Adrenal gland (tissue), 5 donors: ENCODE results near the gene ANK3.

Experiments
- CTCF ChIP-seq, 6 experiments: fragments of 450-650 bp in 4 of 6; fragments of 200-600 bp in 2 of 6; sonication (generic) in 1 of 6; IDR thresholded peaks; 1 replicate in 5 of 6; 2 replicates in 1 of 6; pipeline versions ENCODE4 v1.5.1 to v1.8.0; 2016 to 2021; ENCODE audit warnings: antibody characterized with exemption in 6 of 6, mild to moderate bottlenecking in 2 of 6, moderate library complexity in 1 of 6
- POLR2A ChIP-seq, 2 donors: fragments of 450-650 bp; IDR thresholded peaks; one replicate each; pipeline ENCODE4 v1.6.1; 2017; ENCODE audit warnings: antibody characterized with exemption in 2 of 2, mild to moderate bottlenecking in 2 of 2, moderate library complexity in 1 of 2
- donor health status: DM: no; HTN: no; CAD: no.

DNA sequence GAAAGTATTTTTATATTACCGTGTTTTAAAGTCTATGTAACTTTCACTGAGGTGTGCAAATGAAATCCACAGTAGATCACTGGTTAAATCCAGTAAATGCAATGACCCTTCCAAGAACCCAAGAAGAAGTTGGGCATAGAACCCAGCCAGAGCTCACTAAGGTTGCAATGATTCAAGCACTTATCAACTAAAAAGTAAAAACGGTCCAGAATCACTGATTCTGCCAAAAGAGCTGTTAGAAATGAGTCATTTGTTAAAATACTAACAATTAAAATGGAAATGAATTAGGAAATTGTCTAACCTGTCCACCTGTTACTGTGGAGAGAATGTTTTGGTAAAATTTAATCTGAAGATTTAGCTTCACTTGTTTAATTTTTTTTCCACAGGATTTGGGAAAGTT lies 74.4 kb downstream of the ANK3 start:
- no peak for TF ChIP-seq CTCF (IDR thresholded peaks at IDR 0.05)
- TF ChIP-seq POLR2A (IDR thresholded peaks at IDR 0.05), result no peak
